ENCODE results near the gene RFLNA.

- TF ChIP-seq CTCF (IDR thresholded peaks at IDR 0.05) (no peak), POLR2A (IDR thresholded peaks at IDR 0.05) (no peak)
These were observed 14.9 kb downstream of the RFLNA start for GRCh38 chr12:124309744-124310143.

Measured in body of pancreas (tissue), 4 donors.